IPS DF 6.9 (cell line): ENCODE measurements around the gene CLDN18.

Experiments used
- DNase-seq: peaks from one replicate; pipeline ENCODE4 v3.0.0-alpha.2; 2013; ENCODE audit warnings: low read depth, low spot score
- H3K27ac ChIP-seq: one replicate; pipeline ENCODE4 v1.5.1; 2013; ENCODE audit warnings: low read length, control low read depth
- H3K27me3 ChIP-seq: 2 replicates; pipeline ENCODE4 v1.6.1; 2013; ENCODE audit warnings: mild to moderate bottlenecking, low read length; ENCODE audit not compliant: control insufficient read depth, insufficient read depth
- H3K36me3 ChIP-seq: 2 replicates; pipeline ENCODE4 v1.6.1; 2013; ENCODE audit warnings: low read length; ENCODE audit not compliant: control insufficient read depth, insufficient read depth
- H3K4me1 ChIP-seq: 2 replicates; pipeline ENCODE4 v1.6.1; 2013; ENCODE audit warnings: low read length; ENCODE audit not compliant: control insufficient read depth, insufficient read depth
- H3K4me3 ChIP-seq: 2 replicates; pipeline ENCODE4 v1.5.1; 2013; ENCODE audit warnings: mild to moderate bottlenecking, low read length
- H3K9me3 ChIP-seq: 2 replicates; pipeline ENCODE4 v1.6.1; 2013; ENCODE audit warnings: low read length, inconsistent platforms; ENCODE audit not compliant: control insufficient read depth, insufficient read depth
- WGBS: extraction: QIAGEN DNeasy Blood & Tissue Kit; methylation state at CpG from one replicate; pipeline ENCODE4 v1.1.7; 2013; ENCODE audit warnings: mixed read lengths, missing lambda C conversion rate; ENCODE audit not compliant: insufficient read length, insufficient coverage; 5-methylcytosine and 5-hydroxymethylcytosine counted together

Gene CLDN18

DNA sequence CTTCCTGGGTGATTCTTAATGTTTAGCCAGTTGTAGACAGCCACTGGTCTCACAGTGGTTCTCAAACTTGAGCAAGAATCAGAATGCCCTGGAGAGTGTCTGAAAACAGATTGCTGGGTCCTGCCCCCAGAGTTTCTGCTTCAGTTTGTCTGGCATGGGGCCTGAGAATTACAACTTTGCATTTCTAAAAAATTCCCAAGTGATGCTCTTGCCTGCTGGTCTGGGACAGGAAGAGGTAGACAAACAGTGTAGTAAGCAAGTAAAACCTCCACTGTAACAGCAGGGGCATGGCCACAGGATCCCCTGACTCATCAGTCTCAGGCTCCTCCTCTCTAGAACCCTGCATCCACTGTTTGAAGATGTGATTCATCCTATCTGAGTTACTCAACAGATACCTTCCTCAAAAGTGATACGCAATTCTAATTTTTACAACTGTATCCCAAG, 69.0 kb downstream of the CLDN18 start:
- WGBS = no CpG with 5 or more reads among the region's 1 CpG
- H3K9me3 ChIP-seq = no peaks in the 10 kb centered on the region
- no peaks in the 10 kb centered on the region for H3K36me3 ChIP-seq
- H3K4me3 ChIP-seq = no peak overlapping the region
- no peak for DNase-seq
- no peak overlapping the region for H3K27ac ChIP-seq
- no peaks in the 10 kb centered on the region for H3K4me1 ChIP-seq
- no peaks in the 10 kb centered on the region for H3K27me3 ChIP-seq

DNA sequence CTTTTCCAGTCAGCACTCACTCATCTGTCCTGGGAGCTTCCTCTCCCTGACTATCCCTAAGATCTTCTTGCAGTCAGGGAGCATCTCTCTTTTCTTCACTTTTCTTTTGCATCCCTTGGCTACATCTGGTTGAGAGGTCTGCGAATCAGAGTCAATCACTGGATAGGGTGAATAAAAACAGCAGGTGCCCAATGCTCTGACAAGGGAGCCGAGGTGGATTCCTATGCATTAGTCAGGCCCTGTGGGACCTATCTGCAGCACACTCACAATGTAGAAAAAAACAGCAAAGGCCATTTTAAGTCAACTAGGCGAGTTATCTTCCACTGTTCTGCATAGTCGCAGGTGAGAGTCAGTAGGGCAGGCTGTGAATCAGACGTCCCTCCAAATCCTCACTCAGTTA, 69.9 kb downstream of the CLDN18 start:
- DNase-seq = no peak
- WGBS = no CpG with 5 or more reads among the region's 5 CpGs
- Histone ChIP-seq H3K4me3 (no peak overlapping the region), H3K27me3 (no peaks in the 10 kb centered on the region), H3K9me3 (no peaks in the 10 kb centered on the region), H3K27ac (no peak overlapping the region), H3K36me3 (no peaks in the 10 kb centered on the region), H3K4me1 (no peaks in the 10 kb centered on the region)

DNA sequence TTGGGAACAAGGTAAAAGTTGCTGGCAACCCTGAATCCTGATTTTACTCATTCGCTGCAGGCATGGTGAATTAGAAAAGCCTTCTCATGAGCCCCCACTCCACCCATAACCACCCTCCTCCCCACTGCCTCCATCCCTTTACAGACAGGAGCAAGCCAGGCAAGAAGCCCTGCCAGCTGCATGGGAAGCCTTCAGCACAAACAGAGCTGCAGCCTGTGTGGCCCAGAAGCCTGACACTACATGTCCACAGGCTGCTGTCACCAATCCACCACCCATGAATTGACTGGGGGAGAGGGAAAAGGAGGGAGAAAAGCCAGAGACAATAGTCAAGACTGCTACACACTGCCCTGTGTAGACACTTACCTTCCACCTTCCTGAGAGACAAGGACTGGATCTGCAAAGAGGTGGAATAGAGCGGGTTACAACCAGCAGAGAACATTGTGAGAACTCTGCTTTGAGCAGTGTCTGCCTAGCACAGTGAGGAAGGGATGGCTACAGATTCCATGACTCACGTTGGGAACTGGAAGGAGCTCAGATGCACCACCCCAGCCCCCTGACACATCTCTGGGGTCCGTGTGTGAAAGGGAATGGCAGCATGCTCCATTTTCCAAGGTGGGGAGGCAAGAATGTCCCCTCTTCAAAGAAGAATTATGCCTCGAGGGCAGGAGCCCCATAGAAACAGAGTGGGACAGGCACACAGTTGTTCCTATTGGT, 71.6 kb downstream of the CLDN18 start:
- no peak overlapping the region for H3K4me3 ChIP-seq
- no peaks in the 10 kb centered on the region for H3K4me1 ChIP-seq
- WGBS = no CpG with 5 or more reads among the region's 5 CpGs
- H3K27ac ChIP-seq = no peak overlapping the region
- no peaks in the 10 kb centered on the region for H3K36me3 ChIP-seq
- H3K9me3 ChIP-seq = no peaks in the 10 kb centered on the region
- no peaks in the 10 kb centered on the region for H3K27me3 ChIP-seq
- no peak for DNase-seq

DNA sequence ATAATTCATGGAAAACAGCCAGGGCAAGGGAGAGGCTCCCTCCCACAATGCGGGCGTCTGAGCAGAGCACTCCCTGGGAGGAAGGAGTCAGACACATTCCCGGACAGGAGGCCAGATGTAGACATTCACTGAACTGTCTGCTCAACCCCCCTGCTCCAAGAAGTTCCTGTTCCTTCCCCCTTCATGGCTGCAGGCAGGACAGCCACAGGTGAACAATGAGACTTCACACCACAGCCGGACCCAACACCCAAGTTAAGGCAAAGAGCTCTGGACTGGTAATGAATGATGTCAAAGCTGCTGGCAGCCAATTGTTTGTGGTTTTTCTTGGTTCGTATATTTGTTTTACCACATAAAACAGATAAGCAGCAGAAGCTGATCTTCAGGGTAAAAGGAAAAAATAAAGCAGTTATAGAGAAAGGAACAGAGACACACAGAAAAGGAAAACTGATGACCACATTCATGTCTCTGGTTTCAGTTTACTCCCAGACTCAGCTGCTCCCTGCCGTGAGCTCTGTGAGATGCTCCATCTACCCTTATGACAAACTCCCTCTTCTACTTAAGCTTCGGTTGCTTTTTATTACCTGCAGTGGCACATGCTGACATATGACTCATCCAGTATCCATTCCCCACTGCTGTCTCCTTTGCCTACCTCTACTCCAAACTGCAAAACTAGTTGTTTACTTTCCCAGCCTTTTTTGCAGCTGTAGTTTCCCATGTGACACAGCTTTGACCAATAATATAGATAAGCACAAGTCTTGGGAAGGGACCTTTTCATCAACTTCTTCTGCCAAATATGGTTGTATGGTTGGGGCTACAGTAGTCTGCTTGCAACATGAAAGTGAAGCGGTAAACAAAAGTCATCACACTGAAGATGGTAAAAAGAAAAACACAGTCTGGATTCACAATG, 72.4 kb downstream of the CLDN18 start:
- Histone ChIP-seq H3K27me3 (no peaks in the 10 kb centered on the region), H3K9me3 (no peaks in the 10 kb centered on the region), H3K4me1 (no peaks in the 10 kb centered on the region), H3K36me3 (no peaks in the 10 kb centered on the region), H3K27ac (no peak overlapping the region), H3K4me3 (no peak overlapping the region)
- WGBS = no CpG with 5 or more reads among the region's 8 CpGs
- DNase-seq = no peak

DNA sequence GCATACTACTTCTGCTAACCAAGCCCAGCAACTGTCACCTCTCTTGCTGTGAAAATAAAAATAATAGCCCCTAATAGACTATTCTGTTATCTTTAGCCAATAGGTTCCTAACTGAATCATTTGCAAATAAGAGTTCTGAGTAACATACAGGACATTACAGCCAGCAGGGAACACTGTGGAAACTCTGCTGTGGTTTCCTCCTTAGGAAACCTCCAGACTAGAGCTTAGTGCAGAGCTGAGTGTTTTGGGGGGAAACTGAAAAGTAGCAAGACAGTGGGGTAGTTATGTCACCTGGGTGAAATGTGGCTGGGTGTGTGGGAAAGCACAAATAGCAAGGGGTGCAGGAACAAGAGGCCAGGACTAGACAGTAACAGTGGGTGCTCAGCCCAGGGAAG, 73.0 kb downstream of the CLDN18 start:
- Histone ChIP-seq H3K4me3 (no peak overlapping the region), H3K36me3 (no peaks in the 10 kb centered on the region), H3K27me3 (no peaks in the 10 kb centered on the region), H3K4me1 (no peaks in the 10 kb centered on the region), H3K9me3 (no peaks in the 10 kb centered on the region), H3K27ac (no peak overlapping the region)
- no peak for DNase-seq
